GM12878 (cell line): Measurements from ENCODE around the gene ZSCAN10. TPM values are rescaled to one million over a fixed set of nuclear protein-coding genes. Genes with fewer than 3 reads are reported as not detected.
"Not testable (repeated sequence)": the region's sequence is repeated elsewhere in the genome, so short reads cannot be mapped to it uniquely, and the experiment has no call there.

ENCODE experiments used
- ATAC-seq: fragments of 200-7000 bp; cut with Tn5 transposase; 3 replicates; pipeline ENCODE4 v1.9.1; 2020; ENCODE audit warnings: mild to moderate bottlenecking, moderate library complexity
- BruUV-seq: library from RNA; stranded (reverse); fragments of 400-500 nt; replicated peaks from 2 replicates; lab custom pipeline; 2021; lab: Mats Ljungman, UMichigan
- CTCF ChIA-PET: fragments of 300-600 bp; sonication (Branson Sonifier 250); formaldehyde crosslinking; extraction: SDS; loops from one replicate; lab custom pipeline; 2021; ENCODE audit warnings: inconsistent platforms; lab: Yijun Ruan, JAX
- POLR2A ChIA-PET: fragments of 350-600 bp; formaldehyde crosslinking; extraction: SDS; loops from one replicate; lab custom pipeline; 2021; ENCODE audit warnings: inconsistent platforms; lab: Charles Lee
- RAD21 ChIA-PET: fragments of 300-600 bp; sonication (Branson Sonifier 250); formaldehyde crosslinking; loops from one replicate; lab custom pipeline; 2023; ENCODE audit warnings: antibody characterized with exemption; ENCODE audit not compliant: unreplicated experiment; lab: Charles Lee
- SMC1A ChIA-PET: fragments of 300-600 bp; sonication (Branson Sonifier 250); formaldehyde crosslinking; loops from one replicate; lab custom pipeline; 2023; ENCODE audit not compliant: unreplicated experiment, uncharacterized antibody; lab: Charles Lee
- DNase-seq: peaks from one replicate; pipeline ENCODE4 v3.0.0-alpha.2; 2011; ENCODE audit warnings: low read depth, low spot score
- FAIRE-seq: peaks from 3 replicates; lab custom pipeline; 2011; peaks lifted over from hg19 to GRCh38; lab: Jason Lieb, UNC
- H2AFZ ChIP-seq: 2 replicates; pipeline ENCODE4 v1.6.0; 2011; ENCODE audit warnings: low read depth, low read length, control low read depth; ENCODE audit not compliant: control insufficient read depth
- H3K27ac ChIP-seq: 2 replicates; pipeline ENCODE4 v1.5.1; 2011; ENCODE audit warnings: control low read depth; ENCODE audit not compliant: control insufficient read depth, insufficient read depth
- H3K27me3 ChIP-seq, 2 experiments: replicated peaks in 1 of 2; 2 replicates each; pipeline versions ENCODE4 v1.6.0 to v1.6.1; 2011; ENCODE audit warnings: low read length in 1 of 2; ENCODE audit not compliant: control insufficient read depth in 2 of 2, insufficient read depth in 2 of 2
- H3K36me3 ChIP-seq, 2 experiments: 2 replicates each; pipeline ENCODE4 v1.5.1; 2011; ENCODE audit warnings: low read length in 1 of 2; ENCODE audit not compliant: control insufficient read depth in 2 of 2, insufficient read depth in 2 of 2
- H3K4me1 ChIP-seq: 2 replicates; pipeline ENCODE4 v1.6.1; 2011; ENCODE audit warnings: mild to moderate bottlenecking, low read length, moderate library complexity, mixed read lengths; ENCODE audit not compliant: control insufficient read depth, insufficient read depth
- H3K4me2 ChIP-seq: 2 replicates; pipeline ENCODE4 v1.6.0; 2011; ENCODE audit warnings: control low read depth; ENCODE audit not compliant: control insufficient read depth, insufficient read depth
- H3K4me3 ChIP-seq: fragments of 200-600 bp; sonication (generic); 2 replicates; pipeline ENCODE4 v1.5.1; 2016
- H3K79me2 ChIP-seq: 2 replicates; pipeline ENCODE4 v1.6.0; 2011; ENCODE audit warnings: low read length; ENCODE audit not compliant: control insufficient read depth, insufficient read depth
- H3K9ac ChIP-seq: 2 replicates; pipeline ENCODE4 v1.8.0; 2011; ENCODE audit warnings: low read length, control low read depth, mixed read lengths; ENCODE audit not compliant: control insufficient read depth, insufficient read depth
- H3K9me3 ChIP-seq: replicated peaks from 3 replicates; pipeline ENCODE4 v1.5.1; 2011; ENCODE audit warnings: mild to moderate bottlenecking, low read length; ENCODE audit not compliant: control insufficient read depth, insufficient read depth
- H4K20me1 ChIP-seq: 2 replicates; pipeline ENCODE4 v1.6.0; 2011; ENCODE audit not compliant: control insufficient read depth, insufficient read depth
- ATF2 ChIP-seq: IDR thresholded peaks from 2 replicates; pipeline ENCODE4 v1.6.1; 2012; ENCODE audit warnings: low read length, inconsistent platforms
- GATAD2B ChIP-seq: fragments of 450-650 bp; conservative IDR thresholded peaks from 2 replicates; pipeline ENCODE4 v1.6.1; 2017; ENCODE audit warnings: low read depth, mild to moderate bottlenecking, moderate library complexity
- IKZF1 ChIP-seq: fragments of 450-650 bp; conservative IDR thresholded peaks from 2 replicates; pipeline ENCODE4 v1.6.1; 2017; ENCODE audit warnings: antibody characterized with exemption, mild to moderate bottlenecking
- IRF5 ChIP-seq: fragments of 450-650 bp; IDR thresholded peaks from 2 replicates; pipeline ENCODE4 v1.6.1; 2017; ENCODE audit warnings: borderline replicate concordance
- NBN ChIP-seq: fragments of 450-650 bp; IDR thresholded peaks from 2 replicates; pipeline ENCODE4 v1.6.1; 2016
- RCOR1 ChIP-seq: conservative IDR thresholded peaks from 2 replicates; pipeline ENCODE4 v1.6.1; 2012; ENCODE audit warnings: low read depth, low read length, improper control_type of control experiment
- RELB ChIP-seq: fragments of 450-650 bp; IDR thresholded peaks from 2 replicates; pipeline ENCODE4 v1.6.1; 2017; ENCODE audit warnings: low read depth, mild to moderate bottlenecking, moderate library complexity
- REST ChIP-seq: IDR thresholded peaks from 2 replicates; pipeline ENCODE4 v1.6.1; 2012; ENCODE audit warnings: mild to moderate bottlenecking, low read depth, low read length
- SIX5 ChIP-seq: IDR thresholded peaks from 2 replicates; pipeline ENCODE4 v1.6.1; 2011; ENCODE audit warnings: mild to moderate bottlenecking, low read depth, low read length, moderate library complexity; ENCODE audit not compliant: severe bottlenecking
- WGBS: methylation state at CpG from one replicate; pipeline ENCODE4 v1.1.6; 2016; ENCODE audit warnings: low lambda C conversion rate; ENCODE audit not compliant: insufficient replicate concordance, insufficient coverage; ENCODE audit errors: missing lambda C conversion rate; 5-methylcytosine and 5-hydroxymethylcytosine counted together
- in situ Hi-C: fragments of 300-500 bp; cut with MboI; formaldehyde crosslinking; loops from 9 replicates; pipeline ENCODE4 v1.14.3; 2018; ENCODE audit warnings: mixed read lengths
- intact Hi-C: fragments of 100-400 bp; cut with micrococcal nuclease; formaldehyde crosslinking; loops from one replicate; pipeline ENCODE4 v1.14.2; 2022; ENCODE audit not compliant: unreplicated experiment
- polyA plus RNA-seq, 11 experiments: library from polyadenylated mRNA; depleted of rRNA in 4 of 11; unstranded in 6 of 11; stranded (reverse) in 5 of 11; fragments of >200 nt; fragmentation: Nextera tagmentation in 4 of 11; fragmentation: Illumina TruSeq in 1 of 11; extraction: Ambion mirVana in 4 of 11; extraction: Trizol in 1 of 11; gene quantifications; 1 replicate in 1 of 11; 2 replicates in 10 of 11; pipeline versions ENCODE4 v1.2.1 to v1.2.3, GENCODE V29; 2011 to 2016; ENCODE audit warnings: inconsistent platforms in 2 of 11, missing spikeins in 2 of 11, low read depth in 1 of 11
- total RNA-seq, 4 experiments: library from RNA; depleted of rRNA in 3 of 4; stranded (reverse); fragments of >200 nt in 3 of 4; fragmentation: Illumina TruSeq in 1 of 4; extraction: Trizol in 1 of 4; gene quantifications; 2 replicates each; pipeline versions ENCODE4 v1.2.1 to v1.2.3, GENCODE V29; 2013 to 2021

ZSCAN10 gene
- total and polyA plus RNA-seq, 10 of the 15 experiments (the other 5 are each of a cell fraction or from before 2014, with no cell fraction given), result 0.06 to 0.33 TPM; not detected in 8

GRCh38 chr16:3081957-3082356 is 17.1 kb downstream of the ZSCAN10 start:
- FAIRE-seq, DNase-seq, H3K27me3 ChIP-seq, H3K9ac ChIP-seq, H2AFZ ChIP-seq, ATAC-seq, H4K20me1 ChIP-seq, intact Hi-C loops, H3K36me3 ChIP-seq, H3K4me3 ChIP-seq, H3K27ac ChIP-seq, BruUV-seq, H3K4me1 ChIP-seq, RAD21 ChIA-PET, SMC1A ChIA-PET, in situ Hi-C loops, H3K9me3 ChIP-seq, H3K79me2 ChIP-seq, CTCF ChIA-PET, H3K4me2 ChIP-seq: not testable (repeated sequence)
- POLR2A ChIA-PET, result interaction anchor here (0.6 to 0.7 kb wide), 2 partner anchors 20 to 61 kb away, joined by 3 to 4 read pairs; no protein-coding TSS in a partner anchor
- WGBS, result 94% methylated on average over 9 of the region's 13 CpGs

- in situ Hi-C loops (no loop called here), intact Hi-C loops (no loop called here)
- no peaks in the 10 kb centered on the region for H3K36me3 ChIP-seq
- H3K9ac ChIP-seq, result no peak overlapping the region
- H3K79me2 ChIP-seq, result no peaks in the 10 kb centered on the region
- ChIA-PET RAD21 (no interaction called here), SMC1A (interaction anchor here (0.8 kb wide), 1 partner anchor 50 kb away, joined by 4 read pairs; no protein-coding TSS in a partner anchor), POLR2A (interaction anchor here (0.9 kb wide), 1 partner anchor 45 kb away, joined by 3 read pairs; no protein-coding TSS in a partner anchor), CTCF (interaction anchor here (0.6 to 1.3 kb wide), 2 partner anchors 13 to 21 kb away, joined by 3 to 5 read pairs; no protein-coding TSS in a partner anchor)
- peaks cover 10% of the 10 kb centered on the region for H3K9me3 ChIP-seq
- 90% methylated on average over 17 of the region's 17 CpGs for WGBS
- H3K27ac ChIP-seq, result no peak overlapping the region
- FAIRE-seq, result no peak
- no peak for ATAC-seq
- H3K4me2 ChIP-seq, result no peak overlapping the region
- BruUV-seq, result no TSS peak
- DNase-seq, result no peak
- H3K4me1 ChIP-seq, result peaks cover 26% of the 10 kb centered on the region
- no peaks in the 10 kb centered on the region for H4K20me1 ChIP-seq
- H2AFZ ChIP-seq, result no peak overlapping the region
- H3K4me3 ChIP-seq, result no peak overlapping the region
- H3K27me3 ChIP-seq, result no peaks in the 10 kb centered on the region
- TF ChIP-seq REST (no peak), IRF5 (no peak), NBN (no peak), ATF2 (no peak), RELB (no peak), RCOR1 (no peak), GATAD2B (no peak), SIX5 (no peak), IKZF1 (no peak)
Measured at GRCh38 chr16:3080024-3080423, 19.1 kb downstream of the ZSCAN10 start.
